ENCODE results near the gene HYAL2.

HYAL2 gene

GRCh38 chr3:50322386-50323091 is at the start of gene HYAL2:
HYAL2 (minus strand) TSS chr3:50322745; CDS start chr3:50320489, 2,256 bp downstream.
- DNase-seq: no peak

DNA sequence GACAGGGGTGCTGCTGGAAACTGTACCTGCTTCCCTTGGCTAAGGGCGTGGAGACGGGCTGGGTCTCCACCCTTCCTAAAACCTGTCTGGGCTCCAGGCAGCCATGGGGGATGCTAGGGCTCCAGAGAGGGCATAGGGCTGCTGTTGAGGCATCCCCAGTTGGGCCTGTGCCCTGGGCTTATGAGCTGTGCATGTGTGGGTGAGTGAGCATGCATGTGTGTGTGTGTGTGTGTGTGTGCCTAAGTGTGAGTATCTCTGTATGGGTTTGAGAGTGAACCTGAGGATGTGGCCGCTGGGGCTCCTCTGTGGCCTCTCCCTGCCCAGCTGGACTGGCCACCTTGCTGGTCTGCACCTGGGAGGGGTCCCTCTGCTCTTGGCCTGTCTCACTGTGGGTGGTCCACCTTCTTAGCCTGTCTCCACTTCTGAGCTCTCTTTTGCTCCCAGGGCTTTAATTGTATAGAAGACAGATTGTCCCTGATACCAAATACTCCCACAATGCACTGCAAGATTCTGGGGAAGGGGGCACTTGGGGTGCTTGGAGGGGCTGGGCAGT is 48.7 kb upstream of the HYAL2 start:
- DNase-seq: no peak

DNA sequence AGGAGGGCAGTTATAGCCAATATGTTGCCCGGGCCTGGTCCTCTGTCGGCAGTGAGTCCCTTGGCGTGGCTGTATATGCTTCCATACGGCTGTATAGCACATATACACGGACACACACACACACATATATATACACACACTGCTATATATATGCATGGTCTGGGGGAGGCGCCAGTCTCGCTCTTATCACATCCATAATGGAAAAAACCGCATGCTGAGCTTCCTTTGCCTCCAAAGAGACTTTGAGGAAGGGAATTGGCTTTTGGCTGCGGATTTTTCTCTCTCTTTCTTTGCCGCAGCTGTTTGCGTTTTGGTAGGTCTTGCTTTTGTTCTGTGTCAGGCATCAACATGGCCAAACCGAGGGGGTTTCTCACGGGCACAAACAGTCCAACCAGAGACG is 48.0 kb upstream of the HYAL2 start:
- no peak for DNase-seq

- DNase-seq: no peak
Measured at GRCh38 chr3:50369012-50369670, 46.6 kb upstream of the HYAL2 start.

DNA sequence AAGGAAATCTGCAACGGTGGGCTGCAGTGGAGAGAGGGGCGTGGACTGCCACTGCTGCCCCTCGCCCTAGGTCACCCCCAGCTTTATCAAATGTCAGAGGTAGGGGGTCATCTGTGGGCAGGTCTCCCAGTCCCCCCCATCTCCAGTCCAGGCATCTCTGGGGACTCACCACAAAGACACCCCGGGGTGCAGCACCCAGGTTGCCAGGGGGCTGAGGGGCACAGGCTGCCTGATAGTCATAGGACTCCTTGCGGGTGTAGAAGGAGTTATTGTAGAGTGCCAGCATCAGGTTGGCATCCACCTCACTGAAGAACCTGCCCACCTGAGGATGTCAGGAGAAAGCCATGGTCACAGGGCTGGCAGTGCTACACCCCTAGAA is 43.3 kb upstream of the HYAL2 start:
- DNase-seq: no peak

DNA sequence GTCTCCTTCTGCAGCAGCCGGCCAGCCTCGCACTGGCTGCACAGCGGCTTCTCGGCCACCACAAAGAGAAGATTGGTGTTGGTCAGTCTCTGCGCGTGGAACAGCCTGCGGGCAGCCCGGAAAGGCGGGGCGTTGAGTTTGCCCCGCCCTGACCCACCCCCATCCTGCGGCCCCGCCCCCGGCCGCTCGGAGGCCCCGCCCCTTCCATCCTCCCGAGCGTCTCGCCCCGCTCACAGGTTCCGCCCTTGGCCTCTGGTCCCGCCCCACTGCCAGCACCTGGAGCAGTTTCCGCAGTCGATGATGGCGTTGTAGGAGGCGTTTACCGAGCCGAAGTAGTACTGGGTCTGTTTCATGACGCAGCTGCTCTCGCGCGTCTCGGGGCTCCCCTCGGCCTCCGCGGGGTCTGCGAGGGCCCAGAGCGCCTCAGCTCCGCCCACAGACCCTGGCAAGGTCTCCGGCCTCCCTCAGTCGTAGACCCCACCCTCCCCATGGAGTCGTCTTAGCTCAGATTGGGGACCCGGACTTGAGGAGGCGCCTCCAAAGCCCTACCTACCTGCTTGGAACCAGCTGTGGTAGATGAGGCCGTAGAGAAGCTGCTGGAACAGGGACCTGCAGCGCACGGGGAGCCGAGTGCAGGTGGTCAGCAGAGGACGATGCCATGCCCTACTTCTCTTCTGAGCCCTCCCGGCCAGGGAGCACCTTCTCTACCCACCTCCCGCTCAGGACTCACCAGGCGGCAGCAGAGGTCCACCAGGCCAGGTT is 42.7 kb upstream of the HYAL2 start:
- DNase-seq: peak; percentile 95 to 96

DNA sequence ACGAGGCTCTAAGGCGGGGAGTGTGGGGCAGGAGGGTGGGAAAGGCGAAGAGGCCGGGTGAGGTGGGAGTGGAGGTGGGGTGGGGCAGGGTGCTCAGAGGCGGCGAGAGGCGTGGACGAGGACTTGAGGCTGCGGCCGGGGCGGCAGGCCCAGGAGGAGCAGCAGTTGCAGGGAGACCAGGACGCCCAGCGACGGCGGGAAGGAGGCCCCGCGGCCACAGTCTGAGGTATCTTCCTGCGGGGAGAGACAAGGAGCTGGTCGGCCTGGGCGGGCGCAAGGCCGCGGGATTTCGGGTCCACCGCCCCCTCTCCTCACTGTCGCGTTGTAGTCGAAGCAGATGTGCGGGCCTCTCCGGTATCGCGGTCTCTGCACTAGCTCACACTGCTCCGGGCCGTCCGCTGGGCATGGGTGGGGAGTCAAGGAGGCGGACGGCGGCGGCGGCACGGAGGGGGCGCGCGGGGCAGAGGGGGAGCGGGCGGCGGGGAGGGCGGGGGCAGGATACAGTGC is 42.1 kb upstream of the HYAL2 start:
- DNase-seq: no peak

DNA sequence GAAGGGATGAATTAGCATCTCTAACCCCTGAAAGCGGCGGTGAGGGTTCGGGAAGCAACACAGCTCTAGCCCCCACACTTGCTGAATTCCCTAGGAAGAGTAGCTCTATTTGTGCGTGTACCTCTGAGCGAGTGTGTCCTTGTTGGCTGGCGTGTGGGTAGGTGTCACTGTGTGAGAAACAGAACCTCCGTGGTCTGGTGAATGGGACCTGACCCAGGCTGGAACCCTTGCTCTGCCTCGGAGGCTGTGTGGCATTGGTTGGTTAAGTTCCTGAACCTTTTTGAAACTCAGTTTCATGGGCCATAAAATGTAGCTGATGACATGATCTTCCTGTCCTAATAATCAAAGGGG is 37.2 kb upstream of the HYAL2 start:
- DNase-seq: no peak

- peak; percentile 93 to 95 for DNase-seq
Measured at GRCh38 chr3:50358911-50359759, 36.6 kb upstream of the HYAL2 start, which contains the start of gene TMEM115. TMEM115 (minus strand) TSS chr3:50359521; CDS start chr3:50359063, 458 bp downstream.

GRCh38 chr3:50358355-50358910 is 35.9 kb upstream of the HYAL2 start:
- DNase-seq: no peak

- DNase-seq: no peak
Measured at GRCh38 chr3:50357481-50357880, 34.9 kb upstream of the HYAL2 start.

- DNase-seq: no peak
Measured at GRCh38 chr3:50356553-50356952, 34.0 kb upstream of the HYAL2 start.

DNA sequence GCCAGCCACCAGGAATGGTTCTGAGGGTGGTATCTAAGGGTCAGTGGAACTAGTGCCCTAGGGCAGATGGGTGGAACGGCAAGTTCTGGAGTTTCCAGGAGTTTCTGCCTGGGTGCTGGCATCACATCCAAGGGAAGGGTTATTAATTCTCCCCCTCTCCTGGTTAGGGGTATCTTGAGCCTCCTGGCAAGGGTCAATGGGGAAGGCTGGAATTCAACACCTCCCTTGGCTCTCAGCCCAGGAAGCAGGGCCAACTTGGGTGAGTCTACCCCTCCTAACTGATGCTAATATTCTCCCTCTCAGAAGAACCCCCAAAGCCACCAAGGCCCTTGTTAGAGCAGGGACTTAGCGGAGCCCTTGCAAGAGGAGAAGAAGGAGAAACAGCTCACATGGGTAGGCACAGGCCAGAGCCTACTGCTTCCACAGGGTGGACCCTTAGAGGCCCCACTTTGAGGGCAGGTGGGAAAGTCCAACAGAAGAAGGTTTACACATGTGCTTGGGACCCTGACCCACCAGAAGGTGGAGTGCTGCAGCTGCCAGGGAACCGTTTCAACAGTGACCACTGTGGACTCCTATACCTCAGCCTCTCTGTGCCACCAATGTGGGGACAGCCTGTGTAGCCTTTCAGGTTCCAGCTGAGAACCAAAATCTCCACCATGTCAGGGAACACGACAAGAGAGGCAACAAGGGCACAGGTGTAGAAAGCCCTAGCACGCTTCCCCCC is 33.4 kb upstream of the HYAL2 start:
- DNase-seq: no peak

DNA sequence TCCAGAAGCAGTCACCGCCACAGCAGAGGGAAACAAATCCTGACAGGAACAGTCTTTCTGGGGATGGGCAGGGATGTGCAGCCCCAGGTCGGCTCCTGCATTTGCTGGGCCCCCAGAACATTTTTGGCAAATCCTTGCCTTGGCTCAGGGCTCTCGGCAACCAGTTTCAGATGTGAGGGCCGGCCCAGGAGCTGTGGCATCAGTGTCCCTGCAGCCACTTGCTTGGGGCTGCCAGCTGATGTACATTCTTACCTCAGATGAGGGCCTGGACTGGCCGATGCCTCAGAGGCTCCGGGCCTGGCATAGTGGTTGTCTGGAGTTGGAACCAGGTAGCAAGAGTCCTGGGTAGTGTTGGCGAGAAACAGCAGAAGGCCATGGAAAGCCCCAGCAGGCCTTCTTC is 32.3 kb upstream of the HYAL2 start:
- no peak for DNase-seq

DNA sequence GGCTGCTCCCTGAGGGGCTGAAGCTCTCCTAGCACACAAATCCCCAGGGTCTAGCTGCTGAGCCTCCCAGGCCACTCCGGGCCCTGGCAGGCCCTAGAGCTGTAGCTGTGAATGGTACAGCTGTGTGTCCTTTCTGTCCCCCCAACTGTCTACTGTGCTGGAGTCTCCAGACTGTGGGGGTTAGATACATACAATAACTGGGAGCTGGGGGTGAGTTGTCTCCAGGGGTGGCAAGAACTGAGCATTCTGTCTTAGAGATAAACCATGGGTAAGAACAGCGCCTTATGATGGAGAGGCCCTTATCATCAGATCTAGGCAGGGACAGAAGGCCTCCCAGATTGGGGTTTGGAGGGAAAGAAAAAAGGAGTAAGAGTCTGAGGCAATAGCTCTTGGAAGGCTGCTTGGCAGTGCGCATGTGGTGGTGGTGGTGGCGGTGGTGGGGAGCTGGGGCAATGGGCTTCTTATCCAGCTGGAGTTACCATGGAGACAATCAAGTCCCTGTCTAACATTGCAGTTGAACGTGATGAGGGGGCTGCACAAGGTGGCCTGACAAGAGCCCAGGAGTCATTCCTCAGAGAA is 31.7 kb upstream of the HYAL2 start:
- no peak for DNase-seq

- DNase-seq: no peak
Measured at GRCh38 chr3:50353245-50354004, 30.9 kb upstream of the HYAL2 start.

DNA sequence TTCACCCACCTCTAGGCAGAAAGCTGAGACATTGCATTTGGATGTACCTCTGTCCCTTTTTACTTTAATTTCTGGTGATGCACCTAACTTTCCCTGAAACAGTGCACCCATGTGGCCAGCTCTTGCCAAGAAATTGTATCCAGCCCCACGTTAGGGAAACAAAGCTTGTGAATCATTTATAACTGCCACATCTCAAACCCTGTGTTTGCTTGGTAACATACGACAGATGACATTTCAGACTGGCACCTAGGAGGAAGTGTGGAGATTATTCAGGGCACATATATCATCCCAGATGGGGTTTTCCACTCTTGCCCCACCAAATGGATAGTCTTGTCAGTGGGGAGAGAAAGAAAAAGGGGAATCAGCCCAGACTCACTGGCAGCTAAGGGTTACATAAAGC is 30.2 kb upstream of the HYAL2 start:
- DNase-seq: no peak

DNA sequence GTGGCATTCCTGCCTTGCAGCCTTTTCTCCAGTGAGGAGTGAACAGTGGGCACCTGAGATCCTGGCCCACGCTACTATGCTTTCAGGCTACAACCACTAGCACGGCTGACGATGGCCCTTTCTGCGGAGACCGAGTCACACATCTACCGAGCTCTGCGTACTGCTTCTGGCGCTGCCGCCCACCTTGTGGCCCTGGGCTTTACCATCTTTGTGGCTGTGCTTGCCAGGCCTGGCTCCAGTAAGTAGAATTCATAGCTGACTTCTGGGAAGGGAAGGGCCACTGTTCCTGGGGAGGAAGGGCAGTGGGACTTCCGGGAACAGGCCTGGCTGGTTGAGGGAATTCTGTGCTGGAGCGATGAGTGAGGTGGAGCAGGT is 28.8 kb upstream of the HYAL2 start:
- DNase-seq: no peak

DNA sequence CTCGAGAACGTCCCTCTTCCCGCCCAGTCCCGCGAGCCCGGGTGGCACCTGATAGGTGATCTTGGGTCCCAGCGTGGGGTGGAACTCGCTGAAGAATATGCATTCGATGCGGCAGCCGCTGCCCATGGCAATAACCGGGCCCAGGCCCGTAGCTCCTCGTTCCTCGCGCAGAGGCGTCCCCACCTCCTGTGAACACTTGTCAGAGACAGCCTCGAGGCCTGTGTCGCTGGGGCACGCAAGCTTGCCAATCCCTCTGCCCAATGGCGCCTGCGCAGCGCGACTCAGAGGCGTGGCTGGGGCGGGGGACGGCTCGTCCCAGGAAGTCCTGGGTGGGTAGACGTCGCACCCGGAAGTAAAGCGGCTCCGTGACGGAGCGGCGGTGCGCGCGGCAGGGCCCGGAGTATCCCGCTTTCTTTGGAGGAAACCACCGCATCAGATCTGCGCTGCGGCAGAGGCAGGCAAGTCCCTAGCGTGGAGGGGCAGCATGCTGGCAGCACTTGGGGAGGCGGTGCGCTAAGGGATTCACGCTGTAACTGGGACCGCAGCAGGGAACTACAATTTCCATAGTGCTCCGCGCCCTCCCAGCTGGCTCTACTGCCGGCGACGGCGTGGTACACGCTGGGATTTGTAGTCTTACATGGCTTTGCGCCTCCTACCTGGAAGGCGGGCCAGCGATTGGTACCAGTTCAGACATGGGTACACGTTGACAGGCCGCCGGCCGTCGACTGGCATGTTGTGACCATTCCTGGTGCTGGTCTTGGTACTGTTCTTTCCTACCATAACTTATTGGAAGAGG is 28.2 kb upstream of the HYAL2 start, which contains the start of the genes CYB561D2 and NPRL2:
TSS of gene CYB561D2 (plus strand) at position 336 of the 796 bp plus-strand sequence. CDS start 572 bp downstream, outside the sequence.
TSS of gene NPRL2 (minus strand) at position 249 of the 796 bp plus-strand sequence. CDS start at position 126, 123 bp downstream.
- peak; percentile 99 for DNase-seq
